Suppressor macrophage (primary cell): ENCODE data around the gene LGALS7.
"Not testable (repeated sequence)": the region's sequence is repeated elsewhere in the genome, so short reads cannot be mapped to it uniquely, and the experiment has no call there.

Experiments used
- DNase-seq, 4 experiments: peaks; one replicate each; pipeline ENCODE4 v3.0.0-alpha.2; 2020 to 2022

LGALS7 gene

GRCh38 chr19:38799104-38799503, 25.8 kb upstream of the LGALS7 start:
- no peak for DNase-seq

GRCh38 chr19:38797781-38798180, 24.5 kb upstream of the LGALS7 start:
- not testable (repeated sequence) for DNase-seq

- no peak for DNase-seq
Measured at GRCh38 chr19:38796154-38796553, 22.8 kb upstream of the LGALS7 start.

- DNase-seq, result no peak
Measured at GRCh38 chr19:38795549-38795948, 22.2 kb upstream of the LGALS7 start.

DNA sequence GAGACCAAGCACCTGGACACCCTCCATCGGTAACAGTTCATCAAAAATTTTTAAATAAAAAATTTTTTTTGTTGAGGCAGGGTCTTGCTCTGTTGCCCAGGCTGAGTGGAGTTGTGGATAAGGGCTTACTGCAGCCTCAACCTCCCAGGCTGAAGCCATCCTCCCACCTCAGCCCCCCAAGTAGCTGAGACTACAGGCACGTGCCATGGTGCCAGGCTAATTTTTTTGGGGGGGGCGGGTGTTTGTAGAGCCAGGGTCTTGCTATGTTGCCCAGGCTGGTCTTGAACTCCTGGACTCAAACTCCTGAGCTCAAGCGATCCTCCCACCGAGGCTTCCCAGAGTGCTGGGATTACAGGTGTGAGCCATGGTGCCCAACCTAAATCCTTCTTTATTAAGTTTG, 20.4 kb upstream of the LGALS7 start:
- no peak for DNase-seq

DNA sequence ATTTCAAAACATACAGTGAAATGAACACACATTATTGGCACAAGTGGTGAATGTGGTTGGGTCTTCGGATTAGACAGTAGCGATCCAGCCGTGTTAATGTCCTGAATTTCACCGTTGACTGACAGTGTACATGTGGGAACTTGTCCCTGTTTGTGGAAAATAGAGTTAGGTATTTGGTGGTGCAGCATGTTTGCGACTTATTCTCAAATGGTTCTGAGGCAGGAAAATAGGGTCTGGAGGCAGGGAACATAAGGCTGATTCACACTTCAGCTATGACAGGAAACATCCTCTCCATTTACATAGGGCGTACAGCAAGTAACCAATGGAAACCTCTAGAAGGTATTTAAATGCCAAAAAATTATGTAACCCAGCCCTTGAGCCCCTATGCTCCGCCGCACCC, 19.9 kb upstream of the LGALS7 start:
- no peak for DNase-seq

GRCh38 chr19:38792250-38793111, 19.2 kb upstream of the LGALS7 start:
- DNase-seq, result peak; percentile 27 to 65 (median 41)

- DNase-seq, result not testable (repeated sequence)
Measured at GRCh38 chr19:38791451-38792064, 18.2 kb upstream of the LGALS7 start.

DNA sequence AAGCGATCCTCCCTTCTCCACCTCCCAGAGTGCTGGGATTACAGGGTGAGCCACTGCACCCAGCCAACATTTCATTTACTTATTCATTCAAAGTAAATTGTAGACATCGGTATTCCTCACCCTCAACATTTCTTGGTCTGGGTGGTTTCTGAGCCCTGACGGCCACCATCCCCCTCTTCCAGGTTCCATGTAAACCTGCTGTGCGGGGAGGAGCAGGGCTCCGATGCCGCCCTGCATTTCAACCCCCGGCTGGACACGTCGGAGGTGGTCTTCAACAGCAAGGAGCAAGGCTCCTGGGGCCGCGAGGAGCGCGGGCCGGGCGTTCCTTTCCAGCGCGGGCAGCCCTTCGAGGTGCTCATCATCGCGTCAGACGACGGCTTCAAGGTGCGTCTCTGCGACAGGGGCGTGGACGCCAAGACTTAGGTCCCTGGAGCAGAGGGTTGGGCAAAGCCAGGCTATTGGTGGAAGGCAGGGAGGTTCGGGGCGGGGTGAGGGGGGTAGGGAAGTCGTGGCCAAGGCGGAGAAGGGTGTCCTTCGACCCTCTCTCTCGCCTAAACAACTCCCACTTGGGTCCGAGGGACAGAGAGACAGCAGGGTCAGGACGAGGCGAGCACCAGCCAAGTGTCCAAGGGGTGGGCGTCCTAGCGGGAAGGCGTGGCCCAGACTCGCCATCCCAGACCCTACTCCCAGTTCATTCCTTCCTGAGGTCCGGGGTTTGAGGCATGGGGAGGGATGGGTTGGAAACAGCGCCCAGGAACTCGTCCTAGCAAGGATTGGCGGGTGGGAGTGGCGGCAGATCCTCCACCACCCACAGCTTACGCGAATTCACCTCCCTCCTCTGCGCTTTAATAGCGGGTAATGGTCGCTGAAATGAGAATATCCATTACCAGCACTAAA, 17.4 kb upstream of the LGALS7 start:
- not testable (repeated sequence) for DNase-seq

GRCh38 chr19:38788478-38789243, 15.3 kb upstream of the LGALS7 start, which contains the start of gene LGALS7B:
LGALS7B (plus strand) TSS chr19:38789200; CDS start chr19:38789227, 27 bp downstream.
- DNase-seq, result no peak

DNA sequence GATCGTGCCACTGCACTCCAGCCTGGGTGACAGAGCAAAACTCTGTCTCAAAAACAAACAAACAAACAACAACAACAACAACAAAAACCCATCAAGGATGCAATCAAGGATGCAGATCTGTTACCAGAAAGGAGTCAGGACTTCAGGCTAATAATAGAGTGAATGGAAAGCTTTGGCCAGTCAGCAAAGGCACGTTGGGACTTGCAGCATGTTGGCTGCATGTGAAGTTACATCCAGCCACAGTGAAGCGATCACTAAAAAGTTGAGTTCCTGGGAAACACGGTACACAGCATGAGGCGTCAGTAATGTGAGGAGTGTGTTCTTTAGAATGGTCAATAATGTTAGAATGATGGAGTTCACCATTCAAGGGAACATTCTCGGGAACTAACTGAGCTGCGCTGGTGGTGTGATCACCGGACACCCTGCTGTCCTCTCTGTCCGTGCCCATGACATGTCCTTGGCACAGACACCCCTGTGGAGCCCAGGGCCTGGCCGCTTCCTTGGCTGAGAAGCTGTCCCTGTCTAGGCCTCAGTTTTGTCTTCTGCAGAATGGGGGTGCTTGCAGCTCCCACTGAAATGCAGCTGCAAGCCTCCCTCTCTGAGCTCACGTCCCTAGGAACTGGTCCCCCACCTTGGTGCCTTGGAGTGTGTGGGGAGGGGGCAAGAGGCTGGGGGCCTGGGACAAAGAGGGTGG, 13.4 kb upstream of the LGALS7 start:
- DNase-seq, result no peak

DNA sequence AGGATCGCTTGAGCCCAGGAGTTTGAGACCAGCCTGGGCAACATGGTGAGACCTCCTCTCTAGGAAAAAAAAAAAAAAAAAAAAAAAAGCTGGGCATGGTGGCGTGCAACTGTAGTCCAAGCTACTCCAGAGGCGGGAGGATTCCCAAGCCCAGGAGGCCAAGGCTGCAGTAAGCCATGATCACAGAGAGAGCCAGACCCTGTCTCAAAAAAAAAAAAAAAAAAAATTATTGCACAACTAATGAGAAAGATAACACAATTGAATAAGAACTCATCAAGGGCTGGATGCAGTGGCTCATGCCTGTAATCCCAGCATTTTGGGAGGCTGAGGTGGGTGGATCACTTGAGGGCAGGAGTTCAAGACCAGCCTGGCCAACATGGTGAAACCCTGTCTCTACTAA, 12.7 kb upstream of the LGALS7 start:
- not testable (repeated sequence) for DNase-seq

DNA sequence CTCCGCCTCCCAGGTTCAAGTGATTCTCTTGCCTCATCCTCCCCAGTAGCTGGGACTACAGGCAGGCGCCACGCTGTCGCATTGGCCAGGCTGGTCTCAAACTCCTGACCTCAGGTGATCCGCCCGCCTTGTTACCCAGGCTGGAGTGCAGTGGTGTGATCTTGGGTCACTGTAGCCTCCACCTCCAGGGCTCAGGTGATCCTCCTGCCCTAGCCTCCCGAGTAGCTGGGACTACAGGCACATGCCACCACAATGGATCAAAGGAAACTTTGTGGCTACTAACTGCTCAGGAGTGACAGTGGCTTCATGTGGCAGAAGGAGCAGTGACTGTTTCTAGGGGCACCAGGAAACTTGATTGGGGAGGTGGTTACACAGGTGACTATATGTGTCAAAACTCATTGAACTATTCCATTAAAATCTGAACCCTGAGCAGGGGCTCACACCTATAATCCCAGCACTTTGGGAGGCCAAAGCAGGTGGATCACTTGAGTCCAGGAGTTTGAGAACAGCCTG, 11.9 kb upstream of the LGALS7 start:
- DNase-seq, result no peak

DNA sequence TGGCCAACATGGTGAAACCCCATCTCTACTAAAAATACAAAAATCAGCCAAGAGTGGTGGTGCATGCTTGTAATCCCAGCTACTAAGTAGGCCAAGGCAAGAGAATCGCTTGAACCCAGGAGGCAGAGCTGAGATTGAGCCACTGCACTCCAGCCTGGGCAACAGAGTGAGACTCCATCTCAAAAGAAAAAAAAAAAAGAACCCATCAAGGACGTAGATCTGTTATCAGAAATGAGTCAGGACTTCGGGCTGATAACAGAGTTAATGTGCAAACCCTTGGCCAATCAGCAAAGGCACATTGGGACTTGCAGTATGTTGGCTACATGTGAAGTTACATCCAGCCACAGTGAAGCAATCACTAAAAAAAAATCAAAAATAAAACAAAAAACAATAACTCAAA, 10.9 kb upstream of the LGALS7 start:
- no peak for DNase-seq

- not testable (repeated sequence) for DNase-seq
Measured at GRCh38 chr19:38782212-38782611, 8.9 kb upstream of the LGALS7 start.

GRCh38 chr19:38781058-38781457, 7.7 kb upstream of the LGALS7 start:
- DNase-seq, result no peak

GRCh38 chr19:38780443-38780842, 7.1 kb upstream of the LGALS7 start:
- DNase-seq, result no peak

DNA sequence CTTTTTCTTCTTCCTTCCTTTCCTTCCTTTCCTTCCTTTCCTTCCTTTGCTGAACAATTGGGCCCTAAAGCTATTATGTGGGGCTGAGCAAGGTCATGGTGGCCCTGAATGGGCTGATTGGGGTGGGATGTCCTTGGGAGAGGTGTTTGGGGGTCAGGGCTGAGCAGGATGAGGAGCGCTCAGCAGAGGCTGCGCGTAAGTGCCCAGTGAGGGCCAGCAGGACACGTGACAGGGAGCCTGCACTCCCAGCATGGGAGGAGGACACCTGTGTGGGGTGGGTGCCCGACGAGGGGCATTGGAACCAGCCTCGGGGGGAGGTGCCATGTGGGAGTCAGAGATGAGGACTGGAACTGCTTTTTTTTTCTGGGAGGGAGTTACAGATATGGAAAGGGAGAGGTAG, 5.4 kb upstream of the LGALS7 start:
- no peak for DNase-seq

DNA sequence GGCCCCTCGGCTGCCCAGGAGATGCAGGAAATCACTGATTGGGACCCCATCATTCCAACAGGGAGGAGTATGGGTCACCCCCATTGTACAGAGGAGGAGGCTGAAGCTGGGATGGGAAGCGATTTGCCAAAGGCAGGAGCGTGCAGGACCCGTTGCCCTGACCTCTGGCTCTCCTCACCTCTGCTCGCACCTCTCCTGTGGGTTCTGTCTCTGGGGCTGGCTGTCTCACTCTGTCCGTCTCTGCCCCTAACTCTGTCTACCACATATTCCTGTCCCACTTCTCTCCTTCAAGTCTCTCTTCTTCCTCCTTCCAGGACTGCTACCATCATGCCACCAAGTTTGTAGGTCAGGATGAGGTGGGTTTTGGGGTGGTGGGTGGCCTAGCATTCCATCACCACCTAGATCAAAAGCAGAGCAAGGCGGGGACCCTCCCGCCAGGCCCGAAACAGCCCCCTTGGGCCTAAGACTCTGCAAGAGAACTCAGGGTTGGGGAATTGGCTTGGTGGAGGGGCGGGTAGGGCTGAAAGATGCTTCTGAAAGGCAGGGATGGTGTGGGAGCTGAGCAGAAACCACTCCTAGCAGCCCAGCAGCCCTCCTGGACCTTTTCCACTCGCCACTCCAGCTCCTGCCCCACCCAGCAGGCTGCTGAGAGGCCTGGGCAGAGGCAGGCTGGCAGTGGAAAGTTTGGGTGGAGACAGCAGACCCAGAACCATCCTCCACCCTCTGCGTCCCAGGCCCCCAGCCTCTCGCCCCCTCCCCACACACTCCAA, 1.0 kb upstream of the LGALS7 start:
- no peak for DNase-seq

DNA sequence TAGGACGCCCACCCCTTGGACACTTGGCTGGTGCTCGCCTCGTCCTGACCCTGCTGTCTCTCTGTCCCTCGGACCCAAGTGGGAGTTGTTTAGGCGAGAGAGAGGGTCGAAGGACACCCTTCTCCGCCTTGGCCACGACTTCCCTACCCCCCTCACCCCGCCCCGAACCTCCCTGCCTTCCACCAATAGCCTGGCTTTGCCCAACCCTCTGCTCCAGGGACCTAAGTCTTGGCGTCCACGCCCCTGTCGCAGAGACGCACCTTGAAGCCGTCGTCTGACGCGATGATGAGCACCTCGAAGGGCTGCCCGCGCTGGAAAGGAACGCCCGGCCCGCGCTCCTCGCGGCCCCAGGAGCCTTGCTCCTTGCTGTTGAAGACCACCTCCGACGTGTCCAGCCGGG, 1.7 kb downstream of the LGALS7 start:
- not testable (repeated sequence) for DNase-seq

- not testable (repeated sequence) for DNase-seq
Measured at GRCh38 chr19:38770949-38771275, 2.4 kb downstream of the LGALS7 start.
